ENCODE results near the gene PET100. TPM values are rescaled to one million over a fixed set of nuclear protein-coding genes. Genes with fewer than 3 reads are reported as not detected.

Gene PET100
- polyA plus RNA-seq, 1 donor from 2014 or later, result 105 TPM

DNA sequence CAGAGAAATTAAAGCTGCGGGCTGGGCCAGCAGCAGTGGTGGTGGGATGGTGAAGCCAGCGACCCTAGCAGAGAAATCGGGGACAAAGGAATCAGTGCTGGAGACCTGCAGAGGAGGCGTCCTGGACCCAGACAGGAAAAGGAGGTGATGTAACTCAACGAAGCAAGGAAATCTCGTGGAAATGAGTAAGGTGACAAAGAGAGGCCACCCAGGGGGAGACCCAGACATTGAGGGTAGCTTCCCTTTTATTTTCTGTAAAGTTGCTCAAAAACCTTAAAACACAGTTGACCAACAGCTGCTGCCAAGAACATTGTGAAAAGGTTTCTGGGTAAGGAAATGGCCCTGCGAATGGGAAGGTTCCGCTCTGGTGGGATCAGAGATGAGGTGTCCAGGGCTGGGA lies 26.0 kb downstream of the PET100 start:
- Histone ChIP-seq H2AFZ (ENCODE audit: low read depth, low read length) (no peak overlapping the region), H3K4me3 (ENCODE audit: low read length) (no peak overlapping the region), H3K4me2 (ENCODE audit: low read length) (no peak overlapping the region), H3F3A (ENCODE audit: insufficient read depth, low read length, poor library complexity, severe bottlenecking) (no peaks in the 10 kb centered on the region), H3K79me2 (replicated peaks; ENCODE audit: insufficient read depth, low read length) (no peaks in the 10 kb centered on the region), H3K9me3 (ENCODE audit: low read length) (no peaks in the 10 kb centered on the region), H3K36me3 (ENCODE audit: insufficient read depth, low read length) (no peaks in the 10 kb centered on the region), H3K9me2 (ENCODE audit: insufficient read depth, low read length) (no peaks in the 10 kb centered on the region), H3K27me3 (ENCODE audit: insufficient read depth, low read depth, low read length) (peaks cover 3% of the 10 kb centered on the region), H3K27ac (ENCODE audit: low read length) (no peak overlapping the region), H3K9ac (ENCODE audit: low read length) (no peak overlapping the region), H4K20me1 (ENCODE audit: insufficient read depth) (no peaks in the 10 kb centered on the region)
- TF ChIP-seq MXI1 (conservative IDR thresholded peaks at IDR 0.05; ENCODE audit: poor library complexity, severe bottlenecking), result no peak
- TF ChIP-seq, protein P1, sequence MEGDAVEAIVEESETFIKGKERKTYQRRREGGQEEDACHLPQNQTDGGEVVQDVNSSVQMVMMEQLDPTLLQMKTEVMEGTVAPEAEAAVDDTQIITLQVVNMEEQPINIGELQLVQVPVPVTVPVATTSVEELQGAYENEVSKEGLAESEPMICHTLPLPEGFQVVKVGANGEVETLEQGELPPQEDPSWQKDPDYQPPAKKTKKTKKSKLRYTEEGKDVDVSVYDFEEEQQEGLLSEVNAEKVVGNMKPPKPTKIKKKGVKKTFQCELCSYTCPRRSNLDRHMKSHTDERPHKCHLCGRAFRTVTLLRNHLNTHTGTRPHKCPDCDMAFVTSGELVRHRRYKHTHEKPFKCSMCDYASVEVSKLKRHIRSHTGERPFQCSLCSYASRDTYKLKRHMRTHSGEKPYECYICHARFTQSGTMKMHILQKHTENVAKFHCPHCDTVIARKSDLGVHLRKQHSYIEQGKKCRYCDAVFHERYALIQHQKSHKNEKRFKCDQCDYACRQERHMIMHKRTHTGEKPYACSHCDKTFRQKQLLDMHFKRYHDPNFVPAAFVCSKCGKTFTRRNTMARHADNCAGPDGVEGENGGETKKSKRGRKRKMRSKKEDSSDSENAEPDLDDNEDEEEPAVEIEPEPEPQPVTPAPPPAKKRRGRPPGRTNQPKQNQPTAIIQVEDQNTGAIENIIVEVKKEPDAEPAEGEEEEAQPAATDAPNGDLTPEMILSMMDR (IDR thresholded peaks at IDR 0.05; ENCODE audit: poor library complexity, severe bottlenecking), result no peak
- TF ChIP-seq POLR2AphosphoS5 (IDR thresholded peaks at IDR 0.05), result no peak
- TF ChIP-seq, protein P2, sequence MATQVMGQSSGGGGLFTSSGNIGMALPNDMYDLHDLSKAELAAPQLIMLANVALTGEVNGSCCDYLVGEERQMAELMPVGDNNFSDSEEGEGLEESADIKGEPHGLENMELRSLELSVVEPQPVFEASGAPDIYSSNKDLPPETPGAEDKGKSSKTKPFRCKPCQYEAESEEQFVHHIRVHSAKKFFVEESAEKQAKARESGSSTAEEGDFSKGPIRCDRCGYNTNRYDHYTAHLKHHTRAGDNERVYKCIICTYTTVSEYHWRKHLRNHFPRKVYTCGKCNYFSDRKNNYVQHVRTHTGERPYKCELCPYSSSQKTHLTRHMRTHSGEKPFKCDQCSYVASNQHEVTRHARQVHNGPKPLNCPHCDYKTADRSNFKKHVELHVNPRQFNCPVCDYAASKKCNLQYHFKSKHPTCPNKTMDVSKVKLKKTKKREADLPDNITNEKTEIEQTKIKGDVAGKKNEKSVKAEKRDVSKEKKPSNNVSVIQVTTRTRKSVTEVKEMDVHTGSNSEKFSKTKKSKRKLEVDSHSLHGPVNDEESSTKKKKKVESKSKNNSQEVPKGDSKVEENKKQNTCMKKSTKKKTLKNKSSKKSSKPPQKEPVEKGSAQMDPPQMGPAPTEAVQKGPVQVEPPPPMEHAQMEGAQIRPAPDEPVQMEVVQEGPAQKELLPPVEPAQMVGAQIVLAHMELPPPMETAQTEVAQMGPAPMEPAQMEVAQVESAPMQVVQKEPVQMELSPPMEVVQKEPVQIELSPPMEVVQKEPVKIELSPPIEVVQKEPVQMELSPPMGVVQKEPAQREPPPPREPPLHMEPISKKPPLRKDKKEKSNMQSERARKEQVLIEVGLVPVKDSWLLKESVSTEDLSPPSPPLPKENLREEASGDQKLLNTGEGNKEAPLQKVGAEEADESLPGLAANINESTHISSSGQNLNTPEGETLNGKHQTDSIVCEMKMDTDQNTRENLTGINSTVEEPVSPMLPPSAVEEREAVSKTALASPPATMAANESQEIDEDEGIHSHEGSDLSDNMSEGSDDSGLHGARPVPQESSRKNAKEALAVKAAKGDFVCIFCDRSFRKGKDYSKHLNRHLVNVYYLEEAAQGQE (IDR thresholded peaks at IDR 0.05; ENCODE audit: borderline replicate concordance), result no peak
- no peak for TF ChIP-seq RAD21 (conservative IDR thresholded peaks at IDR 0.05)
- TF ChIP-seq TAF1 (IDR thresholded peaks at IDR 0.05; ENCODE audit: low read depth), result no peak
- TF ChIP-seq EP300 (conservative IDR thresholded peaks at IDR 0.05; ENCODE audit: poor library complexity, severe bottlenecking), result no peak
- TF ChIP-seq EZH2 (IDR thresholded peaks at IDR 0.05; ENCODE audit: borderline replicate concordance, insufficient read depth, low read length, poor library complexity, severe bottlenecking), result no peak
- no peak for TF ChIP-seq SMC3 (conservative IDR thresholded peaks at IDR 0.05; ENCODE audit: poor library complexity)

DNA sequence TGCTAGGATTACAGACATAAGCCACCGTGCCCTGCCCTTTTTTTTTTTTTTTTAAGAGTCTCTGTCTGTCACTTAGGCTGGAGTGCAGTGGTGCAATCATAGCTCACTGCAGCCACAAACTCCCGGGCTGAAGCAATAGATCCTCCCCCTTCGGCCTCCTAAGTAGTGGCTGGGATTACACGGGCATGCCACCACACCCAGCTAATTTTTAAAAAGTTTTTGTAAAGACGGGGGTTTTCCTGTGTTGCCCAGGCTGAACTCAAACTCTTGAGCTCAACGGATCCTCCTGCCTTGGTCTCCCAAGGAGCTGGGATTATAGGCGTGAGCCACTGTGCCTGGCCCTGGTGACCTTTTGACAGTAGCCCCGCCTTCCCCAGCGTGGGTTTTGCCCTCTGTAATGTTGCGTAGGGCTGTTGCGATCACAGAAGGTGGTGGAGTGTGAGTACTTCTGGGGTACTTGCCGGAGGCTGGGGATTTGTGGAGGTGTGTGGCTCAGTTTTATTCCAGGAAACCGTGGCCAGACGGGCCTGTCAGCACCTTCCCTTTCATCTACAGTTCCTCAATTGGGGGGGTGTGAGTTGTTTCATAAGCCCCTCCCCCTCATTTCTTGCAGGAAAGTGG lies 27.6 kb downstream of the PET100 start:
- H3K9me3 ChIP-seq (ENCODE audit: low read length), result no peaks in the 10 kb centered on the region
- H3F3A ChIP-seq (ENCODE audit: insufficient read depth, low read length, poor library complexity, severe bottlenecking), result no peaks in the 10 kb centered on the region
- no peak overlapping the region for H3K9ac ChIP-seq (ENCODE audit: low read length)
- no peaks in the 10 kb centered on the region for H3K79me2 ChIP-seq (replicated peaks; ENCODE audit: insufficient read depth, low read length)
- H2AFZ ChIP-seq (ENCODE audit: low read depth, low read length), result no peak overlapping the region
- H4K20me1 ChIP-seq (ENCODE audit: insufficient read depth), result no peaks in the 10 kb centered on the region
- no peak overlapping the region for H3K27ac ChIP-seq (ENCODE audit: low read length)
- no peaks in the 10 kb centered on the region for H3K36me3 ChIP-seq (ENCODE audit: insufficient read depth, low read length)
- no peak overlapping the region for H3K4me2 ChIP-seq (ENCODE audit: low read length)
- TF ChIP-seq, protein P2 (IDR thresholded peaks at IDR 0.05; ENCODE audit: borderline replicate concordance), result no peak
- TF ChIP-seq MXI1 (conservative IDR thresholded peaks at IDR 0.05; ENCODE audit: poor library complexity, severe bottlenecking) (no peak), RAD21 (conservative IDR thresholded peaks at IDR 0.05) (no peak), EZH2 (IDR thresholded peaks at IDR 0.05; ENCODE audit: borderline replicate concordance, insufficient read depth, low read length, poor library complexity, severe bottlenecking) (no peak), TAF1 (IDR thresholded peaks at IDR 0.05; ENCODE audit: low read depth) (no peak), POLR2AphosphoS5 (IDR thresholded peaks at IDR 0.05) (no peak), SMC3 (conservative IDR thresholded peaks at IDR 0.05; ENCODE audit: poor library complexity) (no peak)
- TF ChIP-seq, protein P1 (IDR thresholded peaks at IDR 0.05; ENCODE audit: poor library complexity, severe bottlenecking), result no peak
- no peaks in the 10 kb centered on the region for H3K9me2 ChIP-seq (ENCODE audit: insufficient read depth, low read length)
- no peak overlapping the region for H3K4me3 ChIP-seq (ENCODE audit: low read length)
- no peaks in the 10 kb centered on the region for H3K27me3 ChIP-seq (ENCODE audit: insufficient read depth, low read depth, low read length)

All from neural cell (in vitro differentiated cells).